PC-9 (cell line): ENCODE results near the gene CA4. TPM values are rescaled to one million over a fixed set of nuclear protein-coding genes. Genes with fewer than 3 reads are reported as not detected.

Experiments
- BruUV-seq: library from RNA; stranded (reverse); fragments of 400-500 nt; replicated peaks from 2 replicates; lab custom pipeline; 2021; lab: Mats Ljungman, UMichigan
- CTCF ChIA-PET: fragments of 300-600 bp; sonication (Branson Sonifier 250); formaldehyde crosslinking; loops from one replicate; lab custom pipeline; 2022; ENCODE audit warnings: antibody characterized with exemption; lab: Charles Lee
- POLR2A ChIA-PET: fragments of 300-600 bp; sonication (Branson Sonifier 250); formaldehyde crosslinking; loops from one replicate; lab custom pipeline; 2022; ENCODE audit warnings: antibody characterized with exemption; ENCODE audit not compliant: unreplicated experiment; lab: Charles Lee
- DNase-seq, 2 experiments: peaks; one replicate each; pipeline versions ENCODE4 v3.0.0 to v3.0.0-alpha.2; 2015 to 2022; ENCODE audit warnings: mixed read lengths in 1 of 2
- H2AFZ ChIP-seq: fragments of 200-600 bp; sonication (generic); 2 replicates; pipeline ENCODE4 v1.8.1; 2017; ENCODE audit warnings: antibody characterized with exemption
- H3F3A ChIP-seq: fragments of 200-600 bp; sonication (generic); 2 replicates; pipeline ENCODE4 v1.8.1; 2017; ENCODE audit warnings: antibody characterized with exemption, mild to moderate bottlenecking, low read depth; ENCODE audit not compliant: insufficient read depth
- H3K27ac ChIP-seq: fragments of 200-600 bp; sonication (generic); 2 replicates; pipeline ENCODE4 v1.6.1; 2016; ENCODE audit warnings: mixed run types
- H3K27me3 ChIP-seq: fragments of 200-600 bp; sonication (generic); 2 replicates; pipeline ENCODE4 v1.6.1; 2016; ENCODE audit warnings: low read depth, mixed run types; ENCODE audit not compliant: insufficient read depth
- H3K36me3 ChIP-seq: fragments of 200-600 bp; sonication (generic); 2 replicates; pipeline ENCODE4 v1.6.1; 2016; ENCODE audit warnings: low read depth, mixed run types
- H3K4me1 ChIP-seq: fragments of 200-600 bp; sonication (generic); replicated peaks from 2 replicates; pipeline ENCODE4 v1.6.1; 2016; ENCODE audit warnings: mixed run types; ENCODE audit not compliant: insufficient read depth
- H3K4me2 ChIP-seq: fragments of 200-600 bp; sonication (generic); 2 replicates; pipeline ENCODE4 v1.6.1; 2017; ENCODE audit warnings: mixed run types
- H3K4me3 ChIP-seq: fragments of 200-600 bp; sonication (generic); 2 replicates; pipeline ENCODE4 v1.6.1; 2016; ENCODE audit warnings: mixed run types
- H3K79me2 ChIP-seq: fragments of 200-600 bp; sonication (generic); 2 replicates; pipeline ENCODE4 v1.6.1; 2017; ENCODE audit warnings: low read depth, mixed run types
- H3K9me2 ChIP-seq: fragments of 200-600 bp; sonication (generic); 2 replicates; pipeline ENCODE4 v1.8.1; 2017; ENCODE audit warnings: mild to moderate bottlenecking; ENCODE audit not compliant: insufficient read depth
- H3K9me3 ChIP-seq: fragments of 200-600 bp; sonication (generic); 2 replicates; pipeline ENCODE4 v1.8.1; 2016; ENCODE audit warnings: low read depth; ENCODE audit not compliant: insufficient read depth
- H4K20me1 ChIP-seq: fragments of 200-600 bp; sonication (generic); 2 replicates; pipeline ENCODE4 v1.8.1; 2017; ENCODE audit not compliant: insufficient read depth
- CTCF ChIP-seq: fragments of 200-600 bp; sonication (generic); conservative IDR thresholded peaks from 2 replicates; pipeline ENCODE4 v1.6.1; 2017; ENCODE audit warnings: mixed run types, antibody characterized with exemption, mild to moderate bottlenecking, moderate library complexity
- EZH2 ChIP-seq: fragments of 200-600 bp; sonication (generic); IDR thresholded peaks from 2 replicates; pipeline ENCODE4 v1.8.0; 2017; ENCODE audit warnings: antibody characterized with exemption, low read depth
- intact Hi-C: fragments of 100-400 bp; cut with micrococcal nuclease; formaldehyde crosslinking; loops from one replicate; pipeline ENCODE4 v1.10.0; 2022; ENCODE audit not compliant: unreplicated experiment
- total RNA-seq: library from RNA; stranded (reverse); gene quantifications from 2 replicates; pipeline ENCODE4 v1.2.3, GENCODE V29; 2021

The CA4 gene
- total RNA-seq, 1 experiment from 2014 or later: not detected

DNA sequence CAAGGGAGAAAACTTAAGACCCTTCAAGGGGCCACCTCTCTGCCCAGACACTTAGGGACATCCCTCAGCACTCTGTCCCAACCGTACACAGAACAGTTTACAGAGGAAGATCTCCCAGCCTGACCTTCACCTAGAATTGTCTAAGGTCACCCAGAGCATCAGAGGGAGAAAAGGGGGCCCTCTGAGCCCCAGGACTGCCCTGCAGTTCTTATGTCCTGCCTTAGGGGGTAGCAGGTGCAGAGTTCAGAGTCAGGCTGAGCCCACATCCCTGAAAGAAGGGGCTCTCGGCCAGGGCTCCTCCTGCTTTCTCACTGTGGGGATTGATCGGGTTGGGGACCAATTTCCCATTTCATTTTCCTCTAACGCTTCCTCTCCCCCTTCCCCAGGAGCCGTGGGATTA, 15.4 kb downstream of the CA4 start:
- no peaks in the 10 kb centered on the region for H3K9me2 ChIP-seq
- no peak overlapping the region for H3K27ac ChIP-seq
- BruUV-seq: no TSS peak
- TF ChIP-seq EZH2: no peak
- 0 out of 2 replicates have a peak, but pooled peaks cover 2% of the 10 kb centered on the region for H3K27me3 ChIP-seq
- POLR2A ChIA-PET: no interaction called here
- intact Hi-C loops: no loop called here
- no peaks in the 10 kb centered on the region for H3F3A ChIP-seq
- H3K4me1 ChIP-seq: peaks cover 12% of the 10 kb centered on the region
- CTCF ChIA-PET: no interaction called here
- no peak overlapping the region for H3K4me3 ChIP-seq
- no peaks in the 10 kb centered on the region for H3K9me3 ChIP-seq
- H3K4me2 ChIP-seq: no peak overlapping the region
- DNase-seq: no peak
- no peak overlapping the region for H2AFZ ChIP-seq
- no peaks in the 10 kb centered on the region for H3K36me3 ChIP-seq
- H4K20me1 ChIP-seq: no peaks in the 10 kb centered on the region
- H3K79me2 ChIP-seq: no peaks in the 10 kb centered on the region

DNA sequence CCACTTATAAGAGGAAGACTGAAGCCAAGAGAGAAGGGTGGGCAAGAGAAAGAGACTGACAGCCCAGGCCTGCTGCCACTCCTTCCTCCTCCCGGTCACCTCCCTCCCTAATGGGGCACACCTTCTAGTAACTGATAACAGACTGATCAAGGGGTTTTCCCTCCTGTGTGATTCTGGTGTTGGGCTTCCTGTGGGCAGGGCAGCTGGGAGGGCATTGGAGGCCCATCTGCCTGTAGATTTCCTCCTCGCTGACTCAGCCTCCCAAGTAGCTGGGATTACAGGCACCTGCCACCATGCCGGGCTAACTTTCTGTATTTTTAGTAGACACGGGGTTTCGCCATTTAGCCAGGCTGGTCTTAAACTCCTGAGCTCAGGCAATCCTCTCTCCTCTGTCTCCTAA, 16.2 kb downstream of the CA4 start:
- Histone ChIP-seq H3K27ac (no peak overlapping the region), H2AFZ (no peak overlapping the region), H3K36me3 (no peaks in the 10 kb centered on the region), H3K27me3 (no peaks in the 10 kb centered on the region), H3K4me2 (no peak overlapping the region), H3K4me1 (peaks cover 12% of the 10 kb centered on the region), H3K79me2 (no peaks in the 10 kb centered on the region), H3K4me3 (no peak overlapping the region), H3K9me3 (no peaks in the 10 kb centered on the region), H4K20me1 (no peaks in the 10 kb centered on the region), H3K9me2 (no peaks in the 10 kb centered on the region), H3F3A (no peaks in the 10 kb centered on the region)
- CTCF ChIA-PET: no interaction called here
- POLR2A ChIA-PET: no interaction called here
- DNase-seq: no peak
- intact Hi-C loops: no loop called here
- no peak for TF ChIP-seq EZH2
- no peak for TF ChIP-seq CTCF
- BruUV-seq: no TSS peak

GRCh38 chr17:60167065-60167741, 17.4 kb downstream of the CA4 start:
- no peaks in the 10 kb centered on the region for H3K27me3 ChIP-seq
- DNase-seq: no peak
- no peaks in the 10 kb centered on the region for H3K9me3 ChIP-seq
- H3K27ac ChIP-seq: no peak overlapping the region
- no TSS peak for BruUV-seq
- H3K4me1 ChIP-seq: peaks cover 12% of the 10 kb centered on the region
- H3F3A ChIP-seq: no peaks in the 10 kb centered on the region
- no peak overlapping the region for H3K4me2 ChIP-seq
- intact Hi-C loops: no loop called here
- no peaks in the 10 kb centered on the region for H3K9me2 ChIP-seq
- no peaks in the 10 kb centered on the region for H3K79me2 ChIP-seq
- H2AFZ ChIP-seq: no peak overlapping the region
- CTCF ChIA-PET: interaction anchor here (0.6 kb wide), 1 partner anchor 20 kb away, joined by 3 read pairs; no protein-coding TSS in a partner anchor
- no peaks in the 10 kb centered on the region for H4K20me1 ChIP-seq
- H3K36me3 ChIP-seq: no peaks in the 10 kb centered on the region
- POLR2A ChIA-PET: no interaction called here
- no peak overlapping the region for H3K4me3 ChIP-seq
- TF ChIP-seq CTCF: no peak
- no peak for TF ChIP-seq EZH2

- no peaks in the 10 kb centered on the region for H3F3A ChIP-seq
- intact Hi-C loops: no loop called here
- H3K9me2 ChIP-seq: no peaks in the 10 kb centered on the region
- POLR2A ChIA-PET: no interaction called here
- no peaks in the 10 kb centered on the region for H4K20me1 ChIP-seq
- H3K9me3 ChIP-seq: no peaks in the 10 kb centered on the region
- H3K4me1 ChIP-seq: peaks cover 12% of the 10 kb centered on the region
- no peaks in the 10 kb centered on the region for H3K27me3 ChIP-seq
- no peak overlapping the region for H2AFZ ChIP-seq
- no peak for DNase-seq
- no peak overlapping the region for H3K27ac ChIP-seq
- TF ChIP-seq EZH2 (no peak), CTCF (no peak)
- H3K79me2 ChIP-seq: no peaks in the 10 kb centered on the region
- CTCF ChIA-PET: no interaction called here
- no peaks in the 10 kb centered on the region for H3K36me3 ChIP-seq
- H3K4me2 ChIP-seq: no peak overlapping the region
- H3K4me3 ChIP-seq: no peak overlapping the region
- no TSS peak for BruUV-seq
Observed at GRCh38 chr17:60168654-60169053, 18.9 kb downstream of the CA4 start.
